ENCODE data around the gene GABRA4.

GABRA4 gene

DNA sequence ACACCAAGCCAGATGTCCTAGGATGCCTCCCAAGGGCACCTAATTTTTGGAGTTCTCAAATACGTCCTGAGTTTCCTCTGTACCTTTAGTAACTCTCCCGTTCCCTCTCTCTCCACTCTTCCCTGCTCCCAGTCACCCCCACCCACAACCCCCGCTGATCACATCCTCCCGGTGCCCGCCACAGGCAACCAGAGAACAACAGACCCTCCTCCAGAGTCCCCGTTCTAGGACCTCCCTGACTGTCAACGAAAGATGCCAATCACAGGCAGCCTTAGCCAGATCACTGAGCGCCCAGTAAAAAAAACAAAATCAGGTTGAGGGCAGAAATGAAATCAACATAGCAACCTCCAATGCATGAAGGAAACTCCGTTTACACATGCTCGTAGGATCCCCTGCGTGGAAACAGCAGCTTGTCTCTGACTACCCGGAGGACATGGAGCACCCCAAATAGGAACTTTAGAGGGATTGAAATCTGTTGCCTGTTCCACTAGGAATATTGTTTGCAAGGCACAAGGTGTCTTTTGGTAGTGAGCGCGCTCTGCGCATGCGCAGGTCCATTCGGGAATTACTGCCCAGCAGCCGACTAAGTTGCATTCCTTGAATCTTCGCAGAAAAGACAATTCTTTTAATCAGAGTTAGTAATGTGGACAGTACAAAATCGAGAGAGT is 37.8 kb upstream of the GABRA4 start, which contains the start of gene GABRB1:
Gene GABRB1, plus strand, starts transcription at position 557 of the 668 bp plus-strand sequence.
- peak; percentile 9 for DNase-seq (ENCODE audit: extremely low read depth, insufficient read length)
- Histone ChIP-seq H3K36me3 (ENCODE audit: control insufficient read depth, insufficient read depth, low read length) (no peaks in the 10 kb centered on the region), H3K27me3 (replicated peaks; ENCODE audit: control insufficient read depth, insufficient read depth, low read length) (no peaks in the 10 kb centered on the region; the same call in 1 of the 2 replicates), H3K4me3 (replicated peaks; ENCODE audit: low read depth, low read length) (peak within 1 kb of the TSS; percentile 6)
- TF ChIP-seq, protein P1, sequence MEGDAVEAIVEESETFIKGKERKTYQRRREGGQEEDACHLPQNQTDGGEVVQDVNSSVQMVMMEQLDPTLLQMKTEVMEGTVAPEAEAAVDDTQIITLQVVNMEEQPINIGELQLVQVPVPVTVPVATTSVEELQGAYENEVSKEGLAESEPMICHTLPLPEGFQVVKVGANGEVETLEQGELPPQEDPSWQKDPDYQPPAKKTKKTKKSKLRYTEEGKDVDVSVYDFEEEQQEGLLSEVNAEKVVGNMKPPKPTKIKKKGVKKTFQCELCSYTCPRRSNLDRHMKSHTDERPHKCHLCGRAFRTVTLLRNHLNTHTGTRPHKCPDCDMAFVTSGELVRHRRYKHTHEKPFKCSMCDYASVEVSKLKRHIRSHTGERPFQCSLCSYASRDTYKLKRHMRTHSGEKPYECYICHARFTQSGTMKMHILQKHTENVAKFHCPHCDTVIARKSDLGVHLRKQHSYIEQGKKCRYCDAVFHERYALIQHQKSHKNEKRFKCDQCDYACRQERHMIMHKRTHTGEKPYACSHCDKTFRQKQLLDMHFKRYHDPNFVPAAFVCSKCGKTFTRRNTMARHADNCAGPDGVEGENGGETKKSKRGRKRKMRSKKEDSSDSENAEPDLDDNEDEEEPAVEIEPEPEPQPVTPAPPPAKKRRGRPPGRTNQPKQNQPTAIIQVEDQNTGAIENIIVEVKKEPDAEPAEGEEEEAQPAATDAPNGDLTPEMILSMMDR (IDR thresholded peaks at IDR 0.05; ENCODE audit: insufficient read depth, low read length, poor library complexity, severe bottlenecking): no peak

DNA sequence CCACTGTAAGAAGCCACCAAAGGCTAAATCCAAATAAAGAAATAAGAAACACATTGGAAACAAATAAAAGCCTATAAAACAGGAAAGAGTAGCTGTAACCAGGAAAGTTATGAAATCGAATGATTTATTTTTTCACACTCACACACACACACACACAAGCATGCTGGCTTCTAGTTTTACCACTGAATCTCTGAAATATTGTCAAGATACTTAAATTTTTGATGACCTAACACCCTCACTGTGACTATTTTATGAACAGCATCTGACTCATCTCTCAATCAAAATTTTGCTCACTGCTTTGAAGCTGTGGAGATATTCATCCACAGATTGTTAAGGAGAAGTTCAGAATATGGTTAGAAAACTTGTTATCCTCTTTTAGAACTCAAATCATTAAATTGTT is 24.1 kb upstream of the GABRA4 start:
- no peak for DNase-seq (ENCODE audit: extremely low read depth, insufficient read length)
- Histone ChIP-seq H3K4me3 (replicated peaks; ENCODE audit: low read depth, low read length) (no peak overlapping the region), H3K36me3 (ENCODE audit: control insufficient read depth, insufficient read depth, low read length) (no peaks in the 10 kb centered on the region), H3K27me3 (replicated peaks; ENCODE audit: control insufficient read depth, insufficient read depth, low read length) (no peaks in the 10 kb centered on the region)
- TF ChIP-seq, protein P1 (IDR thresholded peaks at IDR 0.05; ENCODE audit: insufficient read depth, low read length, poor library complexity, severe bottlenecking): no peak

DNA sequence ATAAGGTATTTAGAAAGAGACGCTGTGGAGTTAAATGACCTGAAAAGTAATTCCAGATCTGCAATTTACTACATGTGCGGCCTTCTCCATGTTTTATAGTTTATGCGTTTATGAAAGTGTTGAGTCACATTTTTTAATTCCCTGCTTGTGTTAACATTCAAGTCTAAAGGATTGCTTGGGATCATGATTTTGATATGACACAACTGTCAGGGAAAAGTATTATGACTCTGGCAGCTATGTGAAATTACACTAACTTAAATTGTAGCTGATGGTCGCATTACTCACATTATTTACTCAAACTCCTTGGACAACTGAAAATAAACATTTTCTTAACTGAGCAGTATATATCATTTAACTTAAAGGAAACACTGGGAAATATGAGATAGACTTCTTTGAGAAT is 23.7 kb upstream of the GABRA4 start:
- no peak for DNase-seq (ENCODE audit: extremely low read depth, insufficient read length)
- Histone ChIP-seq H3K27me3 (replicated peaks; ENCODE audit: control insufficient read depth, insufficient read depth, low read length) (no peaks in the 10 kb centered on the region), H3K36me3 (ENCODE audit: control insufficient read depth, insufficient read depth, low read length) (no peaks in the 10 kb centered on the region), H3K4me3 (replicated peaks; ENCODE audit: low read depth, low read length) (no peak overlapping the region)
- TF ChIP-seq, protein P1 (IDR thresholded peaks at IDR 0.05; ENCODE audit: insufficient read depth, low read length, poor library complexity, severe bottlenecking): no peak

DNA sequence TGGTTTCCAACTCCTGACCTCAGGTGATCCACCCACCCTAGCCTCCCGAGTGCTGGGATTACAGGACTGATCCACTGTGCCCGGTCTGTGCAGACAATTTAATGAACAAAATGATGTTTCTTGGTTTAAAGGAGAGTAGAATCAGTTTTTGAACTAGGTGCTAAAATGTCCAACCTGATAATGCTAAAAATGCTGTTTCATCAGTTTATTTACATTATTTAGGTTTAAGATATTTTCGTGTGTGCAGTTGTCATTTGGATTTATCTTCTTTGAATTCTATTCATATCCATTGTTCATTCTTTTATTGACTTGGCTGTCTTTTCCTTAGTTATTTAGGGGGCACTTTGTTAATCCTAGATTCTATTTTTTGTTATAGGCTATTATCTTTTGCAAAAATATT is 20.0 kb upstream of the GABRA4 start:
- no peaks in the 10 kb centered on the region for H3K36me3 ChIP-seq (ENCODE audit: control insufficient read depth, insufficient read depth, low read length)
- H3K4me3 ChIP-seq (replicated peaks; ENCODE audit: low read depth, low read length): no peak overlapping the region
- H3K27me3 ChIP-seq (replicated peaks; ENCODE audit: control insufficient read depth, insufficient read depth, low read length): no peaks in the 10 kb centered on the region
- DNase-seq (ENCODE audit: extremely low read depth, insufficient read length): no peak
- TF ChIP-seq, protein P1 (IDR thresholded peaks at IDR 0.05; ENCODE audit: insufficient read depth, low read length, poor library complexity, severe bottlenecking): no peak

DNA sequence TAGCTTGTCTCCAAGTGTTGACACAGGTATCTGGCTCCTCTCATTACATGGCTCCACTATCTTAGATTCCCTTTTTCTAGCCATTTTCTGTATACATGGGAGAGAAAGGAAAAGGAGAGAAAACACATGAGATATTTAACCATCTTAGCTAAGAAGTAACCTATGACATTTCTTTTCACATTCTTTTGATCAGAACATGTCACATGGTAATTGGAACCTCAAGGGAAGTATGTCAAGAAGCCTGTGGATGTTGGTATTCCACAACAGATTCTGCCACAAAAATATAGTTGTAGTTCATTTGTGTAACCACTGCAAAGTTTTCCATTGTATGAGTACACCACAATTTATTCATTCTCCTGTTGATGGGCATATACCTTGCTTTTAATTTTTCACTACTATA is 19.3 kb upstream of the GABRA4 start:
- Histone ChIP-seq H3K4me3 (replicated peaks; ENCODE audit: low read depth, low read length) (no peak overlapping the region), H3K27me3 (replicated peaks; ENCODE audit: control insufficient read depth, insufficient read depth, low read length) (no peaks in the 10 kb centered on the region), H3K36me3 (ENCODE audit: control insufficient read depth, insufficient read depth, low read length) (no peaks in the 10 kb centered on the region)
- TF ChIP-seq, protein P1 (IDR thresholded peaks at IDR 0.05; ENCODE audit: insufficient read depth, low read length, poor library complexity, severe bottlenecking): no peak
- no peak for DNase-seq (ENCODE audit: extremely low read depth, insufficient read length)
